ENCODE results near the gene SP3.

SP3 gene

DNA sequence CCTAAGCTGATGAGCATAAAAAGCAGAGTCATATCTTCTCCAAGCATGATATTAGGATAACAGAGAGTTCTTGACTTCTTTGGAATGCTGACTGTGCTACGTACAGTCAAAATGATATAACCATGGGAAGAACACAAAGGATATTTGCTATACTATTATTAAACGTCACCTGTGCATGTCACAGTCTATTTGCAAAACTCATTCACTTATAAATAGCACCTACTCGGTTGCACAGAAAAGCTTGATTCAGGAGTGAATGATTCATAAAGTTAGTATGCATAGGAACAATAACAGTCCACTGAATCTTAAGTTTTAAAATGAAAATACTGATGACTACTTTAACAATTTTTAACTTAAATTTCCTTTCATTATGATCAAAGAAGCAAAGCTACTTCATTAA, 83.3 kb downstream of the SP3 start:
- TF ChIP-seq, protein P1, sequence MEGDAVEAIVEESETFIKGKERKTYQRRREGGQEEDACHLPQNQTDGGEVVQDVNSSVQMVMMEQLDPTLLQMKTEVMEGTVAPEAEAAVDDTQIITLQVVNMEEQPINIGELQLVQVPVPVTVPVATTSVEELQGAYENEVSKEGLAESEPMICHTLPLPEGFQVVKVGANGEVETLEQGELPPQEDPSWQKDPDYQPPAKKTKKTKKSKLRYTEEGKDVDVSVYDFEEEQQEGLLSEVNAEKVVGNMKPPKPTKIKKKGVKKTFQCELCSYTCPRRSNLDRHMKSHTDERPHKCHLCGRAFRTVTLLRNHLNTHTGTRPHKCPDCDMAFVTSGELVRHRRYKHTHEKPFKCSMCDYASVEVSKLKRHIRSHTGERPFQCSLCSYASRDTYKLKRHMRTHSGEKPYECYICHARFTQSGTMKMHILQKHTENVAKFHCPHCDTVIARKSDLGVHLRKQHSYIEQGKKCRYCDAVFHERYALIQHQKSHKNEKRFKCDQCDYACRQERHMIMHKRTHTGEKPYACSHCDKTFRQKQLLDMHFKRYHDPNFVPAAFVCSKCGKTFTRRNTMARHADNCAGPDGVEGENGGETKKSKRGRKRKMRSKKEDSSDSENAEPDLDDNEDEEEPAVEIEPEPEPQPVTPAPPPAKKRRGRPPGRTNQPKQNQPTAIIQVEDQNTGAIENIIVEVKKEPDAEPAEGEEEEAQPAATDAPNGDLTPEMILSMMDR (conservative IDR thresholded peaks at IDR 0.05; ENCODE audit: low read length), result no peak
- no peak for DNase-seq (ENCODE audit: low read depth)
- H3K4me3 ChIP-seq (ENCODE audit: low read length), result no peak overlapping the region

DNA sequence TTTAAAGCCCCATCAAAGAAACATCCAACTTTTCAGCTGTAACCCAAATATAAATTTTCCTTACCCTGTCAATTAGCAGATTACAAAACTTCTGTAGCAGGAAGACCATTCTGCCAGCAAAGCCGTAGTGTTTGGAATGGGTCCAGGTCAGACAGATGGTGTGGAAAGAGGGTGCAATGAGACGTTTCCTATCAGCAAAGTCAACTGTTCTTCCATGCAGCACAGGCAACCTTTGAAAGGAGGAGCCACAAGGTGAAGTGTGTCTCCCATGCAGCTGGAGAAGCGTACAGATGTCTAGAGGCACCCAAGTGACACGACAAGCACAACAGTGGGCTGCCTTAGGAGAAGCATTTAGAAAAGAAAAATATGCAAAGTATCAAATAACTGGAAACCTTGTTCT, 83.7 kb downstream of the SP3 start:
- TF ChIP-seq, protein P1 (conservative IDR thresholded peaks at IDR 0.05; ENCODE audit: low read length), result no peak
- H3K4me3 ChIP-seq (ENCODE audit: low read length), result no peak overlapping the region
- peak; percentile 48 for DNase-seq (ENCODE audit: low read depth)

GRCh38 chr2:173880561-173880960, 84.6 kb downstream of the SP3 start:
- no peak for DNase-seq (ENCODE audit: low read depth)
- TF ChIP-seq, protein P1 (conservative IDR thresholded peaks at IDR 0.05; ENCODE audit: low read length), result no peak
- no peak overlapping the region for H3K4me3 ChIP-seq (ENCODE audit: low read length)

DNA sequence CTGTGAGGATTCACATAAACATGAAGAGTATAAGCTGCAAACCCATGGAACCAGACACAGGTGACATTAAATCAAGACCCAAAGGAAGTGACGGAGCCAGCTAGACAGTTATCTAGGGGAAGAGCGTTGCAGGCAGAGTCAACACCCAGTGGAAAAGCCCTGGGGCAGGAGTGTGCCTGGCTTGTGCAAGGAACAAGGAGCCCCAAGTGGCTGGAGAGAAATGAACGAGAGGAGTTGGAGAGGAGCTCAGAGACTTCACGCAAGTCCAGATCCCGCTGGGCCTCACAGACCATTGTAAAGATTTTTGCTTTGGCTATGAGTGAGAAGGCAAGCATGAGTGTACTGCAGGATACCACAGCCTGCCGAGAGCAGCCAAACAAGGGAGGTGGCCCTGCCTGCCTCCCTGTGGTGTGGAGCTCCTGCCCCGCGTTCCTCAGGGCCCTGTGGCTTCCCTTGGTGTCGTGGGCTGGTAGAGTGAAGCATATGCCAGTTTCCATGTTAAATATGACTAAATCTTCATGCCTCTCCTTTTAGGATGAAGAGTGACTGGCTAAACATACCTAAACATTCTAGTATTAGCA, 88.2 kb downstream of the SP3 start:
- DNase-seq (ENCODE audit: low read depth), result no peak
- TF ChIP-seq, protein P1 (conservative IDR thresholded peaks at IDR 0.05; ENCODE audit: low read length), result no peak

GRCh38 chr2:173874894-173875237, 90.3 kb downstream of the SP3 start:
- no peak overlapping the region for H3K4me3 ChIP-seq (ENCODE audit: low read length)
- no peak for DNase-seq (ENCODE audit: low read depth)
- TF ChIP-seq, protein P1 (conservative IDR thresholded peaks at IDR 0.05; ENCODE audit: low read length), result no peak

More for the DNA sequence above, 88.2 kb downstream of the SP3 start:
- H3K4me3 ChIP-seq (ENCODE audit: low read length), result no peak overlapping the region

GRCh38 chr2:173874003-173874893, 90.9 kb downstream of the SP3 start:
- DNase-seq (ENCODE audit: low read depth), result no peak
- H3K4me3 ChIP-seq (ENCODE audit: low read length), result no peak overlapping the region
- TF ChIP-seq, protein P1 (conservative IDR thresholded peaks at IDR 0.05; ENCODE audit: low read length), result no peak

- no peak for DNase-seq (ENCODE audit: low read depth)
- H3K4me3 ChIP-seq (ENCODE audit: low read length), result no peak overlapping the region
- TF ChIP-seq, protein P1 (conservative IDR thresholded peaks at IDR 0.05; ENCODE audit: low read length), result no peak
These were observed 92.5 kb downstream of the SP3 start for GRCh38 chr2:173872714-173873113.

Data from AG10803 (cell line).